Neuron (in vitro differentiated cells): ENCODE data around the gene NUB1.

Source experiments
- H2AFZ ChIP-seq: one replicate; pipeline ENCODE4 v1.6.1; 2013; ENCODE audit warnings: low read depth, mild to moderate bottlenecking, inconsistent platforms, low read length, moderate library complexity
- H3K27me3 ChIP-seq: one replicate; pipeline ENCODE4 v1.6.1; 2013; ENCODE audit warnings: low read length; ENCODE audit not compliant: insufficient read depth
- H3K36me3 ChIP-seq: one replicate; pipeline ENCODE4 v1.6.1; 2013; ENCODE audit warnings: low read length; ENCODE audit not compliant: insufficient read depth
- H3K4me1 ChIP-seq: one replicate; pipeline ENCODE4 v1.6.1; 2013; ENCODE audit warnings: low read length; ENCODE audit not compliant: insufficient read depth
- H3K4me3 ChIP-seq: 2 replicates; pipeline ENCODE4 v1.5.1; 2013; ENCODE audit warnings: mild to moderate bottlenecking, low read length, moderate library complexity
- H3K9me3 ChIP-seq: one replicate; pipeline ENCODE4 v1.6.1; 2013; ENCODE audit warnings: low read length

NUB1 gene

DNA sequence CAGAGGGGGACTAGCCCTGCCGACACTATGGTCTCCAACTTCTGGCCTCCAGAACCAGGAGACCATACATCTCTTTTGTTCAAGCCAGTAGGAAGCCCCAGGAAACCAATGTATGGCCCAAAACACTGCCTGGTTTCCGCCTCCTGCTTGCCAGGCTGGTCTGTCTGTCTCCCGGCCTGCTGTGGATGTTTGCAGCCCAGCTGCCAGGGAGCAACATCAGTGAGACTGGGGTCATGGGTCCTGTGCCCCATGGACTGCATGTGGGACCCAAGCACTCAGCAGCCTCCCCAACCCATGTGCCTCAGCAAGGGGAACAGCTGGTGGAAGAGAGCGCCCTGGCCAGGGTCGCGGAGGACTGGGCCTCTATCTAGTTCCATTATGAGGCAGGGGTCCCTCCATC is 33.4 kb upstream of the NUB1 start:
- H3K36me3 ChIP-seq, result no peaks in the 10 kb centered on the region
- peaks cover 13% of the 10 kb centered on the region for H3K27me3 ChIP-seq
- no peak overlapping the region for H3K4me3 ChIP-seq
- H3K9me3 ChIP-seq, result peaks cover 6% of the 10 kb centered on the region
- H2AFZ ChIP-seq, result no peak overlapping the region
- H3K4me1 ChIP-seq, result peaks cover 3% of the 10 kb centered on the region

GRCh38 chr7:151308791-151309190 is 32.8 kb upstream of the NUB1 start:
- Histone ChIP-seq H3K9me3 (peaks cover 6% of the 10 kb centered on the region), H2AFZ (no peak overlapping the region), H3K36me3 (no peaks in the 10 kb centered on the region), H3K4me1 (peaks cover under 1% of the 10 kb centered on the region), H3K27me3 (peaks cover 13% of the 10 kb centered on the region), H3K4me3 (no peak overlapping the region)

GRCh38 chr7:151309311-151309710 is 32.3 kb upstream of the NUB1 start:
- Histone ChIP-seq H3K36me3 (no peaks in the 10 kb centered on the region), H3K27me3 (peaks cover 13% of the 10 kb centered on the region), H3K4me1 (no peaks in the 10 kb centered on the region), H3K9me3 (peaks cover 6% of the 10 kb centered on the region), H2AFZ (no peak overlapping the region), H3K4me3 (no peak overlapping the region)

DNA sequence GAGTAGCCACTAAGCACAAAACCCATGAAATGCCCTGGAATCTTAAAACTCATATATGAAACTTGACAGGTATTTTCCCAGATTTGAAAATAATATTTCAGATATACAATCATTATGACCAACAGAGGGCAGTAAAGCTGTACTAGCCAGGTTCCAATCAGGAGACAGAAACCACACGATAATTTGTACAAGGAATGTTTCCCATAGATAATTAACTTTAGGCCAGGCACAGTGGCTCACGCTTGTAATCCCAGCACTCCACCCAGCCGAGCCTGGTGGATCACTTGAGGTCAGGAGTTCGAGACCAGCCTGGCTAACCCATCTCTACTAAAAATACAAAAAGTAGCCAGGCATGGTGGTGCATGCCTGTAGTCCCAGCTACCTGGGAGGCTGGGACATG is 31.0 kb upstream of the NUB1 start:
- H3K9me3 ChIP-seq, result peaks cover 6% of the 10 kb centered on the region
- H3K36me3 ChIP-seq, result no peaks in the 10 kb centered on the region
- no peak overlapping the region for H2AFZ ChIP-seq
- peaks cover 13% of the 10 kb centered on the region for H3K27me3 ChIP-seq
- H3K4me1 ChIP-seq, result no peaks in the 10 kb centered on the region
- no peak overlapping the region for H3K4me3 ChIP-seq

- H3K4me1 ChIP-seq, result no peaks in the 10 kb centered on the region
- H3K36me3 ChIP-seq, result no peaks in the 10 kb centered on the region
- no peak overlapping the region for H3K4me3 ChIP-seq
- peaks cover 10% of the 10 kb centered on the region for H3K27me3 ChIP-seq
- peaks cover 6% of the 10 kb centered on the region for H3K9me3 ChIP-seq
- H2AFZ ChIP-seq, result no peak overlapping the region
Measured at GRCh38 chr7:151311294-151311864, 30.2 kb upstream of the NUB1 start.

- H2AFZ ChIP-seq, result no peak overlapping the region
- H3K36me3 ChIP-seq, result no peaks in the 10 kb centered on the region
- no peaks in the 10 kb centered on the region for H3K4me1 ChIP-seq
- H3K9me3 ChIP-seq, result peaks cover 6% of the 10 kb centered on the region
- peaks cover 3% of the 10 kb centered on the region for H3K27me3 ChIP-seq
- H3K4me3 ChIP-seq, result no peak overlapping the region
Measured at GRCh38 chr7:151312356-151312755, 29.3 kb upstream of the NUB1 start.

DNA sequence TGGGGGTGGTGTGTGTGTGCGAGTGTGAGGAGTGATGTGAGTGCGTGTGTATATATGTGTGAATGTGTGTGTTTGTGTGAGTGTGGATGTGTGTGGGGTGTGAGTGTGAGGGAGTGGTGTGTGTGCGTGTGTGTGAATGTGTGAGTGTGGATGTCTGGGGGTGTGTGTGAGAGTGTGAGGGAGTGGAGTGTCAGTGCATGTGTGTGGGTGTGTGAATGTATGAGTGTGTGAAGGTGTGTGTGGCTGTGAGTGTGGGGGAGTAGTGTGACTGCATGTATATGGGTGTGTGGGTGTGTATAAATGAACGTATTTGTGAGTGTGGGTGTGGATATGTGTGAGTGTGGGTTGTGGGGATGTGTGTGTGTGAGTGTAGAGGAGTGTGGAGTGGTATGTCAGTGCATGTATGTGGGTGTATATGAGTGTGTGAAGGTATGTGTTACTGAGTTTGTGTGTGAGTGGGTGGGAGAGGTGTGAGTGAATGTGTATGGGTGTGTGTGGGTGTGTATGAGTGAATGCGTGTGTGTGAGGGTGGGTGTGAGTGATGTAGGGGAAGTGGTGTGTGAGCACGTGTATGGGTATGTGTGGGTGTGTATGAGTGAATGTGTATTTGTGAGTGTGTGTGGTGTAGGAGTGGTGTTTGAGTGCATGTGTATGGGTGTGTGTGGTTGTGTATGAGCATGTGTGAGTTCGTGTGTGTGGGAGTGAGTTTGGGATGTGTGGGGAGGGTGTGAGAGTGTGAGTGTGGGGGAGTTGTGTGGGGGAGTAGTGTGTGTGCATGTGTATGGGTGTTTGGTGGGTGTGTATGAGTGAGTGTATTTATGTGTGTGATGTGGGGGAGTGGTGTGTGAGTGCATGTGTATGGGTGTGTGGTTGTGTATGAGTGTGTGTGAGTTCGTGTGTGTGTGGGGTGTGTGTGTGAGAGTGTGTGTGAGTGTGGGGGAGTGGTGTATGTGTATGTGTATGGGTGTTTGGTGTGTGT is 28.5 kb upstream of the NUB1 start:
- Histone ChIP-seq H3K9me3 (peaks cover 6% of the 10 kb centered on the region), H3K4me3 (no peak overlapping the region), H3K27me3 (peaks cover 2% of the 10 kb centered on the region), H2AFZ (no peak overlapping the region), H3K4me1 (no peaks in the 10 kb centered on the region), H3K36me3 (no peaks in the 10 kb centered on the region)

- H3K4me1 ChIP-seq, result no peaks in the 10 kb centered on the region
- no peak overlapping the region for H3K4me3 ChIP-seq
- H3K9me3 ChIP-seq, result peaks cover 7% of the 10 kb centered on the region
- H3K36me3 ChIP-seq, result no peaks in the 10 kb centered on the region
- H2AFZ ChIP-seq, result no peak overlapping the region
- H3K27me3 ChIP-seq, result peaks cover under 1% of the 10 kb centered on the region
Measured at GRCh38 chr7:151313857-151314256, 27.8 kb upstream of the NUB1 start.

GRCh38 chr7:151314401-151314800 is 27.2 kb upstream of the NUB1 start:
- Histone ChIP-seq H3K9me3 (peaks cover 11% of the 10 kb centered on the region), H3K4me3 (no peak overlapping the region), H3K27me3 (no peaks in the 10 kb centered on the region), H2AFZ (no peak overlapping the region), H3K36me3 (no peaks in the 10 kb centered on the region), H3K4me1 (no peaks in the 10 kb centered on the region)

DNA sequence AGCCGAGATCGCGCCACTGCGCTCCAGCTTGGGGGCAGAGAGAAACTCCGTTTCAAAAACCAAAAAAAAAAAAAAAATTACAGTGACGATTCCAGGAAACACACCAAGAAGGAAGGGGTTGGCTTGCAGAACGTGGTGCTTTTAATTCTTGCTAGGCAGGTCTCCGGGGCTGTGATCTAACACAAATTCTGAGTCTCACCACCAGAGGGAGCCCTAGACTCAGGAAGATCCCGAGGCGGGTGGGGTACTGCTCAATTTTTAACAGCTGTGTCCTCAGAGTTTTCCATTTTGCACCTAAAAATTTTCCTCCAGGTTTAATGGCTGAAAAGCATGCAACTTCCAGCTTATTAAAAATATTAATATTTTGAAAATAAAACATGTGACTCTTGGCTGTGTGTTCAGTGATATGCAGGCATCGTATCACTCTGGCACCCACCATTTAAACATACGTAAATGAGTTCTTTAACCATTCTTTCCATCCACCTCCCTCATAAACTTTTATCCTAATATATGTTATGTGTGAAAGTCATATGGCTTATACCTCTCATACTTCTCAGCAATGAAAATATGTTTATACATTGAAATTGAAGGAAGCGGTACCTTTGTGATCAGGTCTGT is 26.5 kb upstream of the NUB1 start:
- H3K4me3 ChIP-seq, result no peak overlapping the region
- H3K36me3 ChIP-seq, result no peaks in the 10 kb centered on the region
- no peaks in the 10 kb centered on the region for H3K27me3 ChIP-seq
- peaks cover 15% of the 10 kb centered on the region for H3K9me3 ChIP-seq
- no peak overlapping the region for H2AFZ ChIP-seq
- no peaks in the 10 kb centered on the region for H3K4me1 ChIP-seq

DNA sequence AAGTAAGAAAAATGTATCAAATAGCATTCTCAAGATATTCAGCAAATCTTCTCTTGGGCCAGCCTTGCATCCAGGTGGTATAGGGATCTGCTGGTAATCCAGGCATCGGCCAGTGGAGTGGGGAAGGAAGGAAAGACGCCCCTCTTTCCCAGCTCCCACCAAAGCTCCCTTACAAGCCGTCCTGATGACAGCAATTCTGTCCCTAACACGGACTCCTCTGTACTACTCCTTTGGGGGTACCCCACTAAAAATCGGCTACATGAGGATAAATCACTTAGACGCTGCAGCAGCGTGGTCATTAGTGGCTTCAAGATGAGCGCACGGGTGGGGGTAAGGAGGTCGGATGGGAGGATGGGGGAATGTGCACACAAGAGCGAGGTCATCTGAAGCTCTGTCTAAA is 24.7 kb upstream of the NUB1 start:
- H2AFZ ChIP-seq, result no peak overlapping the region
- H3K27me3 ChIP-seq, result no peaks in the 10 kb centered on the region
- no peaks in the 10 kb centered on the region for H3K4me1 ChIP-seq
- H3K4me3 ChIP-seq, result no peak overlapping the region
- peaks cover 12% of the 10 kb centered on the region for H3K9me3 ChIP-seq
- no peaks in the 10 kb centered on the region for H3K36me3 ChIP-seq

GRCh38 chr7:151317936-151318335 is 23.7 kb upstream of the NUB1 start:
- Histone ChIP-seq H3K4me1 (no peaks in the 10 kb centered on the region), H3K4me3 (no peak overlapping the region), H2AFZ (no peak overlapping the region), H3K27me3 (no peaks in the 10 kb centered on the region), H3K9me3 (peaks cover 12% of the 10 kb centered on the region), H3K36me3 (no peaks in the 10 kb centered on the region)

- no peaks in the 10 kb centered on the region for H3K36me3 ChIP-seq
- H3K27me3 ChIP-seq, result no peaks in the 10 kb centered on the region
- H3K4me3 ChIP-seq, result no peak overlapping the region
- H3K9me3 ChIP-seq, result peaks cover 12% of the 10 kb centered on the region
- no peak overlapping the region for H2AFZ ChIP-seq
- no peaks in the 10 kb centered on the region for H3K4me1 ChIP-seq
Measured at GRCh38 chr7:151319189-151319588, 22.4 kb upstream of the NUB1 start.
